GM12891 (cell line): ENCODE data around the gene KIF16B.

Source experiments
- POLR2A ChIP-seq: IDR thresholded peaks from 2 replicates; pipeline ENCODE4 v1.6.1; 2011; ENCODE audit warnings: low read depth, low read length, control low read depth
- TAF1 ChIP-seq: IDR thresholded peaks from 2 replicates; pipeline ENCODE4 v1.6.1; 2011; ENCODE audit warnings: low read depth, low read length, control low read depth

- TF ChIP-seq POLR2A: no peak
- no peak for TF ChIP-seq TAF1
Observed at GRCh38 chr20:16352751-16353416, 220.4 kb downstream of the KIF16B start.
